GM19452 (cell line): ENCODE measurements around the gene SYTL3.

ENCODE experiments used
- ATAC-seq: cut with Tn5 transposase; IDR thresholded peaks from one replicate; pipeline ENCODE4 v1.9.1; 2021; ENCODE audit not compliant: unreplicated experiment

Gene SYTL3

DNA sequence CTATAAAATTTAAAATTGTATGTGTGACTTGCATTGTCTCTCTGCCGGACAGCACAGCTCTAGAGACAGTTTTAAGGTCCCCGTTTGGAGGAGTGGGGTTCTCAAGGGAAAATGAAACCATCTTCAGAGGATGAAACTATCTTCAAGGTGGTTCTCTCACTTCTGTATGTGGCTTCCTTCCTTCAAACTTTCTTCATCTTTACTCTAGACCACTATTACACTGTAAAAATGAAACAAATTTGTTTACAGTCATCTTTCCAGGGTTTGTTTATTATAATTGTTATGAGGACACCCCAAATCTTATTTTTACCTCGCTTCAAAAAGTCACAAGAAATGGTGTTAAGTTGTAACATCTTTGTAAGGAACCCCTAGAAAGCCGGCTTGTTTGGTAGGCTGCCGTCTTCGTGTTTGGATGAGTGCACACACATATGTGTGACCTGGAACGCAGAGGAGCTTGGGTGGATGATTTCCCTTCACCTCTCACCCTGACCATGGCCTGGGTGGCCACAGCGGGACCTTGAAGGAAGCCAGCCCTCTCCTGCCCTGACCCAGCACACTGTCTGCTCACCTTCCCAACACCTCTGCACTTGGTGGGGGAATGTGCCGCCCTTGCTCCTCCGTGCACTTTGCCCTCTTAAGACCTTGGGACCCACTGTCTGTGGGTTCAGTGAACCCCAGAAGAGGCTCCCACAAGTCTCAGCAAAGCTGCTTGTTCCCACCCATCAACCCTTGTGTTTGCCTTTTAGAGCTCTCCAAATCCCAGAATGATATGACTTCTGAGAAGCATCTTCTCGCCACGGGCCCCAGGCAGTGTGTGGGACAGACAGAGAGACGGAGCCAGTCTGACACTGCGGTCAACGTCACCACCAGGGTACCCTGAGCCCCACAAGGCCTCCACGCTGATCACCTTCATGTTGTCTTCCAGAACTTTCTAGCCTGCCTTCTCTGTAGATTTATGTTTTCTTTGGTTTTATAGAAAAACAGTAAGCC is 67.8 kb downstream of the SYTL3 start:
- ATAC-seq = peak; percentile 66

DNA sequence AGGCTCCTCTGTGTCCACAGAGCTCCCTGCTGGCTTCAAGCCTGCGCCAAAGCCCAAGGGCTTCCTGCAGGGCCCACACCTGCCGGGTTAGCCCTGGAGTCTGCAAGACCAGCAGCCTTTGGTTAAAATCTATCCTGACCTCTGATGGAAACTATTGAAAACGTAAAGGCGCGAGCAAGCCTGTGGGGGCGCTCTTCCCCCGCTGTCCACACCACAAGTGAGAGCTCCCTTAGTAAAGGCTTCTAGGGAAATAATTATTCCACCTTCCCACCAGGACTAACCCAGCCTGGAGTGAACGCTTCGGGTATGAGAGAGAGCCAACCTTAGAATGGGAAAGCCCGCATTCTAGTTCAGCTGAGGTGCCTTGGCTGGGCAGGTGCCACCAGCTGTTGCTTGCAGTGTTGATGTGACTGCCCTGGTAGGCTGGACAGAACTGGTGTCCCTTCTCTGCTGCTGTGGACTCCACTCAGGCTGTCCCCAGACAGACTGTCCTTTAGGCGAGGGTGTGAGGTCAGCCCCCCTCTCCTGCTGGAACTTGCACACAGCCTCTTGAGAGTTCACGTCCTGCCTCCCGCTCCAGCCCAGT is 68.7 kb downstream of the SYTL3 start:
- no peak for ATAC-seq

DNA sequence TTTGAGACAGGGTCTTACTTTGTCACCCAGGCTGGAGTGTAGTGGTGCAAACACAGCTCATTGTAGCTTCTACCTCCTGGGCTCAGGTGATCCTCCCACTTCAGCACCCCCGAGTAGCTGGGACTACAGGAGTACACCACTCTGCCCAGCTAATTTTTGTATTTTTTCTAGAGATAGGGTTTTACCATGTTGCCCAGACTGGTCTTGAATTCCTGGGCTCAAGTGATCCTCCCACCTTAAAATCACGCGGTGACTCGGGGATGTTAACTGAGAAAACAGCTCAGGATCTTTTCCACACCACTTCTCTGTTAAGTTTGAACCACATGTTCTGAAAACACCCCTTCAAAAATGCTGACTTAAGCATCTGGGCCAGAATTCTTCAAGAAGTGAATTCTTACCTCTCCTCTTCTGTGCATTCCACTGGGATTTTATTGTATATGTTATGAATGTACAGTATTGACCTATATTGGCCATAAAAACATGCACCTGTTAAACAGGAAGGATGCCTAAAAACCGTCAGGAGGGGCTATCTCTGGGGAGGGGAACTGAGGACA is 72.4 kb downstream of the SYTL3 start:
- no peak for ATAC-seq

DNA sequence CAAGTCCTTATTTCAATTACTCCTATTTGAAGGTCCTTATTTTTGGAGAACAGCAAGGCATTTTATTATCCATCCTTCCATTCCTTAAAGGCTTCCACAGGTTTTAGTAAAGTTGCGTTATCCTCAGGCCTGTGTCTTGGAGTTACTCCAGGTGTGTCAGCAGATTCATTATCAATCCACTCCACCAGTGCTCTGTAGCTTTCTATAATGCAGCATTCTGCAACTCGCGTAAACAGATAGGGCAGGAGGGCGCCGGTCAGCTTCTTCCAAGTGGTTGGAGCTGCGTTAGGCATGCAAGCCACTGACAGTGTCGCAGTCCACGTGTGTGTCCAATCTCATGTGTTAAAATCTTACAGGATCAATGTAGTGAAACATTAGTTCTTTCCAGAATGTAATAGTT is 75.8 kb downstream of the SYTL3 start:
- ATAC-seq = no peak

DNA sequence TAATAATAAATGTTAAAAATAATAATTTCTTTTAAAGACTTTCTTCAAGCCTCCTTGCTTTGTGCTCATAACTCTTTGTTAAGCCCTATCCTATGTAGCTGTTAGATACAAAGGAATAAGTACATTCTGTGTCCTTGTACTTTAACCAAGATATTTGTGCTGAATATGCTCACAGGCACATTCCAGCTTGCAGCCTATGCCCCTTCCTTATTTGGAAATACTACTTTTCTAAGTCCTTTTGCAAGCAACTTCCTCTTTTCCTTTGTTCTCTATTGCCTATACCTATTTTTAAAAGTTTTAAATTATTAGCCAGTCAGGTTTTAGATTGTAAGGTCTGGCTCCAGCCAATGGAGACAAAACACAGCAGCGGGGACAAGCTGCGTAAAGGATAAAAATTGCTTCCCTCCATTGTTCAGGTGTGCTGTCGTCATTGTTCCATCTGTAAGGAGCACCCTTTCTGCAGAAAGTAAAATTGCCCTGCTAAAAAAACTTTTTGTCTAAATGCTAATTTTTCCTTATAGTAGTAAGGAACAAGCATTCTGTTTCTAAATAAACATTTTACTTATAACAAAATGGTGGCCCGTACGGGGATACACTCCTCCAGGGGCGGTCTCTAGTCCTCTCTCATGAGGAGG is 80.2 kb downstream of the SYTL3 start:
- no peak for ATAC-seq

DNA sequence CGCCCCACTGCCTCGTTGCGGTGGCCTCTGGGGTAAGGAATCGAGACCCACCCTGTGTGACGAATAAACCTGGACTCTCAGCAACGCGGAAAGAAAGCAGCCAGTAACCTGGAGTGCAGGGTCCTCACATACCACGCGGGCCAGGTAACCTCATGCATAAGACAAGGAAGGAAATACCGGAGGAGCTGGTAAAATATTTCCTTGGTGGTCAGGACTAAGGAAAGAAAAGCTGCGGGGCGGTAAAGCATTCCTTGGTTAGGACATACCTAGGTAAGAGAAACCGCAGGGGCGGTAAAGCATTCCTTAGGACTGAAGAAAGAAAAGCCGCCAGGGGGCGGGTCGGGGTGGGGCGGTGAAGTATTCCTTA is 80.7 kb downstream of the SYTL3 start:
- ATAC-seq = no peak

DNA sequence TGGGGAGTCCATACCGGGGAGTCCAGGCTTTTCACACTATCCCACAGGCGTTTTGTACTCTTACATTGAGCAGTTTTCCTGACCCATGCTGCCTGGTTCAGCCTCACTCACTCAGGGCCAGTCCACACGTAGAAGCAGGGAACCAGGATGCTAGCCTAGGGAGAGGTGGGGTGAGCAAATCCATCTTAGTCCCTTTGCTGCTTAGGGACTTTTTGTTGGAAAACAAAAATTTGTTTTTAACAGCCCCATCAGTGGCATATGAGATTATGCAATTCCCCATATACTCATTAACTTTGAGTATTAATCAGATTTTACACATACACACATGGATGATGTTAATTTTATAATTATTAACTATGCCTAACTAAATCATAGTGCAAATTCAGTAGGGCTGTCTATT is 85.2 kb downstream of the SYTL3 start:
- no peak for ATAC-seq

DNA sequence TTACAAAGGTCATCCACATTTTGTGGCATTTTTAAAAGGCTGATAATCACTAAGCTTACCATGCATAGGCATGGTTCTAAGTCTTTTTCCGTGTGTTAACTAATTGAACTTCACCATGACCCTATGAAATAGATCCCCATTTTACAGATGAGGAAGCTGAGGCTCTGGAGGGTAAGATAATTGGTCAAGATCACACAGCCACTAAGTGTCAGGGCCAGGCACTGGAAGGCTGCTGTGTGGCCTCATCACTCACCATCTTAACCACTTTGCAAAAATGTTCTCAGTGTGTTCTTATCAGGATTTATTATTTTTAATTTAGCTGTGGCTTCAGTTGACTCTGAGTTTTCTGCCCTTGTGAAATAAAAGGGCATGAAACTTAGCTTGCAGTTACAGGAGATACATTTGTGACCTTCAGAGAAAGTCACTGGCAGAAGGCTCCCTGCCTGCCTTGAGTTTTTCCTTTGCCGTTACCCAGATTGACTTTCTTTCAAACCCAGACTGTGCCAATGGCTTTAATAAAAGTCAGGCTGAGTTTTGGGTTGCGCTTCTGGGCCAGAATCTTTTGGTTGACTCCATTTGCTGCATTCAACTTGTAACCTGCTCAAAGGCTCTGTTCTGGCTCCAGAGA is 87.3 kb downstream of the SYTL3 start:
- no peak for ATAC-seq

DNA sequence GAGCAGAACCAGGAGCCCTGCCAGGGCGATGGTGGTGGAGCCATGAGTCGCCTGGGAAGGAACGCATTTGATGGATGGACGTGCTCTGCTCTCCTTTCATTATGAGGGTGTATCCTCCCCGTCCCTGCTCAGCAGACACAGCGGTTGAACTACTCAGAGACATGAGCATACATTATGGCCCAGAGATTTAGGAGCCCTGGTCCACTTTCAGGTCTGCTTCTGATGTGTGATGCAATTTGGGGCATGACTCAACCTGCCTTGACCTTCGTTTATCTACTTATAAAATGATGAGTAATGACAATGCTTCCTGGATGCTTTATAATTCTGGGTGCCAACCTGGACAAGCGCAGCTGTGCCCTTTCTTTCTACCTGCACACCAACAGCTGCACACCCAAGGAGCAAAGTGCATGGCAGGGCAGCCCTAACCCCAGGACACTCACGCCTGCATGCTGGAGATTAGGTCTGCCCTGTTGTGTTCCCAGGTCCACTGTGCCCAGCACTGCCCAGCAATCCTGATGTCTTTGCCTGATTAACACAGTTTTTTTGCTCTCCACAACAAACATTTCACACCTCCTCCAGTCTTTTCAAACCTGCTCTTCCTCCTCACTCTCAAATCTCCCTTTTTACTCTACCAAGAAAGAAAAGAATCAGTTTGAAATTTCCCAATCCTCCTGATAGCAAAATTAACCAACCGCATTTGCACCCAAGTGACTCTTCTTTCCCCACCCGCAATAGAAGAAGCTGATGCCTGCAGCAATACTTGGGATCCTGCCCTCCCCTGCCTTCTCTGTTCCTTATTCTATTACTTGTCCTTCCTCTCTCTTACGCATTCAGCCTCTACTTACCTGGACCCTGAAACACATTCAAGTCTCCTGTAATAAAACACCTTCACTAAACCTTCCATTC is 88.1 kb downstream of the SYTL3 start:
- no peak for ATAC-seq

DNA sequence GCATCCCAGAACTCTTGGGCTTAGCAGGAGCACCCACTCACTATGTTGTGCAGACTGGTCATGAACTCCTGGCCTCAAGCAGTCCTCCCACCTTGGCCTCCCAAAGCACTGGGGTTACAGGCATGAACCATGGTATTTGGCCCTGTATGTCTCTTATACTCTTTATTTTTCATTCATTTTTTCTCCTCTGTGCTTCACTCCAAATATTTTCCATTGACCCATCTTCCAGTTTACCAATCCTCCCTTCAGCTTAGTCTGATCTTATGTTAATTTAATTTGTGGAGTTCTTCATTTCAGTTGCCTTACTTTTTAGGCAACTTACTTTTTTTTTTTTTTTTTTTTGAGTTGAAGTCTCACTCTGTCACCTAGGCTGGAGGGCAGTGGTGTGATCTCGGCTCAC is 89.8 kb downstream of the SYTL3 start:
- no peak for ATAC-seq

DNA sequence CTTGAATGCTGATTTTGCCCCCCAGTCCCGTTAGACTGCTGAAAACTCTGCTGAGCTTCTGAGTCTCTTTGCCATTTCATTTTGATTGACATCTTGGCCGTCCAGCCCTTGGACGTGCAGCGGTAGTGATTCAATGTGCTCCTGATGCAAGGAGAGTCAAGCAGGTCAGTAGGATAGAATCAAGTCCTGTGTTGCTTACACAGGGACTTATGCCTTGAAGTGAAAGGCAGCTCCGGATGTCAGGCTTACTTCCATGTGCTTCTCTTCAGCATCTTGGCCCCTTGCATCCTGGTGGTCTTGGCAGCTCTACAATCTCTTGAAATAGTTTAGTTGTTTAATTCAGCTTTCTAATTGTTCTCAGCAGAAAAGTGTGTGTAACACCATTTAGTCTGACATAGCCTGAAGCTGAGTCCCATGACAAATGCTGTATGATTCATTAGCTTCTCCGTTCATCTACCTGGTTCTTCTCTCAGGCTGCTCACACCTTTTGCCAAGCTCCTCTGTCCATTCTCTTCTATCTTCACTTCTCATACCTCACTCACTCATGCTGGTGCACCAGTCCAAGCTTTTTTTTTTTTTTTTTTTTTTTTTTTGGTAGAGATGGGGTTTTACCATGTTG is 93.3 kb downstream of the SYTL3 start:
- ATAC-seq = no peak

DNA sequence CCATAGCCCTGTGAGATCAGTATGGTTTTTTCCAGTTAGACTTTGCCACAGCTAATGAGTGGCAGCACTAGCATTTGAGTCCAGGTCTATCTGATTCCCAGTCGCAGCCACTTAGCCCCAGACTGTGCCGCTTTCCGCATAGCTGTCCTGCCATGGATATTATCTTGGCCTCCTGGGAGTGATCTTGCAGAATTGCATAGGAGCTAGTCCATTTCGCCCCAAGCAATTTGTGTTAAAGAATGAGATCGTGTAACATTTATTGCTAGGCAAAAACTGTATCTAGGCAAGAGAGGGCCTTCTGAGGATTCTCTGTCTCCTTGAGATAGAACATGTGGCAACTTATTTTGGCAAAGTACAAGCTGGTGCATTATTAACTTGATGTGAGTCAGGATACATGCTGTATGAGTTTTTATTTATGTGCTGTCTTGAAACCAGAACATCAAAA is 95.2 kb downstream of the SYTL3 start:
- no peak for ATAC-seq

DNA sequence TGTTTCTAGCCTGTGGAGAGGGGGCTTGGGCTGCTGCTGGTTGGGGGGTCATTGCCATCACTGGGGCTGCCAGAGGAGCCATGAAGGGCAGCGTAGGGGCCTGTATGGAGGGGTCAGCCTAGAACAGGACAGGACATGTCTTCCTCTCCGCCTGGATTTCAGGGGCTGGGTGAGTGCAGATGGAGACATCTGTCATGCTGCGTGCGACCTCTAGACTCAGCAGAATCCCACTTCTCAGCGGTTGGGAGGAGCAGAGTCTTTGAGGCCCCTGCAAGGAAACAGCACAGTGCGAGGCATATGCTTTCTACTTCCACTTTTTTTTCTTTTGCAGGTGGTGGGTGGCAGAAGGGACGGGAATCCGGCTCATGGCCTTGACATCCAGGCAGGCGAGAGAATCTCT is 101.4 kb downstream of the SYTL3 start:
- no peak for ATAC-seq

DNA sequence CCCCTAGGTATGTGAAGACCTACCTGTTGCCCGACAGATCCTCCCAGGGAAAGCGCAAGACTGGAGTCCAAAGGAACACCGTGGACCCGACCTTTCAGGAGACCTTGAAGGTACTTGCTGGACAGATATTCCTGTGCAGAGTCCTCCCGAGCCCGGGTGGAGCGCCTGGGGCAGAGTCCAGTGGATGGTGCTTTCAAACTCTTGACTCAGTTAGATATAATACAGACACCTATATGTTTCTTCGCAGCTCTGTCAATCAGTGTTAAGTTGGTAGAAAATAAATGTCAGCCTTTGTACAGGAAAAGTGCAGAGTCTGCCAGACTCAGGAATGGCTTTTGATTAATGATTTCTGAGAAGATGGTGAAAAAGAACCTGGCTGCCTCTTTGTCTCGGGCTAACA is 102.1 kb downstream of the SYTL3 start:
- no peak for ATAC-seq

DNA sequence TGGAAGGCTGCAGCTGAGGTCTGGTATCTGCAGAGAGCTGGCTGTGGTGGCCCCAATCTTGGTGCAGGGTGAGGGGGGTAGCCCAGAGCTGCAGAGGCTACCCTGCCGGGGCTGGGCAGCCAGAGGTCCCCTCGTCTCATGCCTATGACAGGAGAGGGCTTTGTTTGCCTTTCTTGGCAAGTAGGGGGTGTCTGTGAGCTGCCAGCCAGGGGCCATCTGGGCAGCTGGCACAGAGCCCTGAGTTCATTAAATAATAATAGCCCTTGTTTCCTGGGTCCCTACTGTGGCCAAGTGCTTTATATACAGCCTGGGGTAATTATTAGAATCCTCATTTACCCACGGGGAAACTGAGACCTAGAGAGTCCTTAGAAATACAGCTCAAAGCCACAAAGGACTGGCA is 102.8 kb downstream of the SYTL3 start:
- no peak for ATAC-seq

DNA sequence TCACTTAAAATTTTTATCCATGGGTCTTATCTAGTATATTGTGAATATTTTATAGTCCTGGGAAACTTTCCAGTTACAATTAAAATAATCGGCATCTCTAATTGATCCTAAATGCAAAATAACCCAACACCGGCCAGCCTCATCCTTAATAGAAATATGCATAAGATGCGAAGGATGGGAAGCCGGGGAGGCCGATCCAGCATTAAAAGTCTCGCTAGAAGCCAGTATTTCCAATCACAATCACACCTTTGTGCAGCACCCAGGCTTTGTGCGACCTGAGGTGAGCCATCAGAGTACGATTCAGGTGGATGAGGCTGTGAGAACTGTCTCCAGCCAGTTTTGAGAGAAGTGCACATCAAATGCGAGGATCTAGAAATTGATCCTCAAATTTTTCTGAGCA is 104.0 kb downstream of the SYTL3 start:
- ATAC-seq = no peak

DNA sequence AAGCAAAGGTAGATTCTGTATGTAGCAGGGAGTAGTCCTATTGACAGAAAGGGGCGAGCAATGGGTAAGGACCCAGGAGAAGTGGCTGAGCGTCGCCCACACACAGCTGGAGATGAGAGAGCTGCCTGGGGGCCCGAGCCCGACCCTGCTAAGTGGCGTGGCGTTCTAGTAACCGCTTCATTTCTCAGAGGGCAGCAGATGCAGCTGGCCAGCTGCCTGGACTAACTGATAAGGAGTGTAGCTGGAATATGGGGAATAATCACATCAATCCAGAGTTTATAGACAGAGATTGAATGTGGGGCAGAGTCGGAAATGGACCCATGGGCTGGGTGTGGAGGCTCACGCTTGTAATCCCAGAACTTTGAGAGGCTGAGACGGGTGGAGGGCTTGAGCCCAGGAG is 104.9 kb downstream of the SYTL3 start:
- no peak for ATAC-seq

DNA sequence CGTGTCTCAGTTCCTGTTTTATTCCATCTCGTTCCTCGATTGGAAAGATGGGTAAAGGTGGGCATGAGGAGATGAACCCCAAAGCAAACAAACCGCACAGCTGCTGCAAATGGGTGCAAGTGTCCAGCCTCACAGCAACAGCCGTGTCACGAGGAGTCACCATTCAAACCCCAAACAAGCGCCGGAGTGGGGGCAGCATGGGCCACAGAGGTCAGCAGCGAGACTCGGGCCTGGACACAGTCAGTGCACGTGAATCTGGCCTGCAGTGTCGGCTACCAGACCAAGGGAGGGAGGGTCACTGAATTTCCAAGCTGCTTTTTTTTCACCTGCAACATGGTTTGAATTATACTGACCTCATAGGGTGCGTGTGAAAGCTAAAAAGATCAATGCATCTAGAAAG is 105.8 kb downstream of the SYTL3 start:
- ATAC-seq = no peak

DNA sequence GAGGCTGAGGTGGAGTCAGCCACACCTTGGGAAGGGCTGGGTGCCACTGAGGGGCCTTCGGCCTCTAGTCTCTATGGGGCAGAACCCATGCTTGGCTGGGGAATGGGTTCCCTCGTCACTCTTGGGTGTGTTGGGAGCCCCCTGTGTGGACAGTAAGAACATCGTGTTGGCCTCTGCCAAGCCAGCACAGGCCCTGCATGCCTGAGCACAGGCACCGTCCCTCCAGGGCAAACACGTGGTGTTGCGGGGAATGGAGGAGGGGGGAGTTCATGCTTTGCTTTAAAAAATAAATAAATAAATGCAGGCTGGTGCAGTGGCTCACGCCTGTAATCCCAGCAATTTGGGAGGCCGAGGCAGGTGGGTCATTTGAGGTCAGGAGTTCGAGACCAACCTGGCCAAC is 106.3 kb downstream of the SYTL3 start:
- no peak for ATAC-seq
